HG02885 (cell line): Measurements from ENCODE around the gene GFM1.

Source experiments
- ATAC-seq: cut with Tn5 transposase; IDR thresholded peaks from one replicate; pipeline ENCODE4 v1.9.1; 2021; ENCODE audit warnings: mild to moderate bottlenecking; ENCODE audit not compliant: unreplicated experiment, poor library complexity

GFM1 gene

GRCh38 chr3:158644345-158644908, at the start of gene GFM1:
GFM1 (plus strand) TSS chr3:158644527; CDS start chr3:158644635, 108 bp downstream.
- ATAC-seq: peak; percentile 99

DNA sequence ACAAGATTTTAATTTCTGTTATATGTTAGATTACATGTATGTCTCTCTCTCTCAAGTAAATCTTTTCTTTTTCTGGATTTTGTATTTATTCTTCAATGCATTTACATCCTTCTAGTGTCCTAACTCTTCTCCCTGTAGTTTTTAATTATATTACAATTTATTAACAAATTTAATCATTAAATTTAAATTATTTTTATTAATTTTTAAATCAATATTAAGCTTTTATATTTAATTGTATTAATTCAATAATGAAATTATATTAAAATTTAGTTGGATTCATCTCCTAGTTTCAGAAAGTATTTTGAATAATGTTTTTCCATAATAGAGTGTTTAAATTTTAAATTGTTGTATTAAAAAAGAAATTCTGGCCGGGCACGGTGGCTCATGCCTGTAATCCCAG, 43.5 kb upstream of the GFM1 start:
- ATAC-seq: no peak

- ATAC-seq: no peak
Measured at GRCh38 chr3:158602227-158602626, 42.1 kb upstream of the GFM1 start.

DNA sequence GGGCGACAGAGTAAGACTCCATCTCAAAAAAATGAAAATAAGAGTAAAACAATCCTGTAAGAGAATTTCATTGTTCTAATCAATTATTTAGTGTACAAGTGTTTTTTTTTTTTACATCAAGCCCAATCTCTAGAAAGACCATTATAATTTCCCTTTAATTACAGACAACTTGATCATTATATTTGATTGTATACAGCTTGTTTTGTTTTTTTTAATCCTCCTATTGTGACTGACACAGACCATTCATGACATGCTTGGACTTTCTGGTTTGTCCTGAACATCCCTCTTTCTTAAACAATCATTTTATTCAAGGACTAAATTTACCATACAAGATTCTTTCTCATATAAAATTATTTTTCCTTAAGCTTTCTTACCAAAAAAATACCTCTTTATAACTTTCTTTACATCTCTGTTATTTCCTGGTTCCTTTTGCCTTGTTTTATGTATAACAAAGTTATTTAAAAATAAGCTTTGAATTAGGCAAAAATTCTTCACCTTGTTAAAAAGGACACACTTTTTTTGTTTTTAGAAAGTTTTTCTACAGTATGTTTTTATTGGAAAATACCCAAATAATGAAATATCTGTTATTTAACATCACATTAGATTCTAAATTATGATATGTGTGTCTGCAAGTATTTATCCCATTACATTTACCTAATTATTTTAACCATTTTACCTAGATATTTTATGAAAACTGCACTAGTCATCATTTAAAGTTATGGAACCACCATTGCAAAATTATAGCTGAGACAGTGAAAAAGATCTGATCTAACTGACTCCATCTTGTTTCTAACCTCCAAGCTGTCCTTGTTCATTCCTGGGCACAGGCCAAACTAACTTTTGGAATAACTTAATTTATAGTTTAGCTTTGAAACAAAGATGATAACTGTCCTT, 26.1 kb upstream of the GFM1 start:
- no peak for ATAC-seq

GRCh38 chr3:158625881-158626280, 18.4 kb upstream of the GFM1 start:
- no peak for ATAC-seq

- no peak for ATAC-seq
Measured at GRCh38 chr3:158631981-158632380, 12.3 kb upstream of the GFM1 start.

GRCh38 chr3:158640646-158641045, 3.7 kb upstream of the GFM1 start:
- ATAC-seq: no peak

DNA sequence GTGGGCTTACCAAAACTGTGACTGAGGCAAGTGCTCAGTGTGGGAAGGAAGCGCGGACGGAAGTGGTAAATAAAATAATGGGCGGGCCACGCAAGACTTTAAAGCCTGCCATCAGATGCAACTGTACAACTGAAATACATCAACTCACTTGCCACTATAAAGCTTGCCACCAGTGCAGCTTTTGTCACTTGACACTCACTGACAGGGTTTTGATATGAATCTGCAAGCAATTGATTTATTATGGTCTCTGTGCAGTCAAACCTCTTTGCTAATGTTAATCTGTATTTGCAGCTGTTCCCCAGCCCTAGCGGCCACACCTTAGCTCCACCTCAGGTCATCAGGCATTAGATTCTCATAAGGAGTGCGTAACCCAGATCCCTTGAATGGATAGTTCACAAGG, 2.3 kb upstream of the GFM1 start:
- ATAC-seq: no peak

DNA sequence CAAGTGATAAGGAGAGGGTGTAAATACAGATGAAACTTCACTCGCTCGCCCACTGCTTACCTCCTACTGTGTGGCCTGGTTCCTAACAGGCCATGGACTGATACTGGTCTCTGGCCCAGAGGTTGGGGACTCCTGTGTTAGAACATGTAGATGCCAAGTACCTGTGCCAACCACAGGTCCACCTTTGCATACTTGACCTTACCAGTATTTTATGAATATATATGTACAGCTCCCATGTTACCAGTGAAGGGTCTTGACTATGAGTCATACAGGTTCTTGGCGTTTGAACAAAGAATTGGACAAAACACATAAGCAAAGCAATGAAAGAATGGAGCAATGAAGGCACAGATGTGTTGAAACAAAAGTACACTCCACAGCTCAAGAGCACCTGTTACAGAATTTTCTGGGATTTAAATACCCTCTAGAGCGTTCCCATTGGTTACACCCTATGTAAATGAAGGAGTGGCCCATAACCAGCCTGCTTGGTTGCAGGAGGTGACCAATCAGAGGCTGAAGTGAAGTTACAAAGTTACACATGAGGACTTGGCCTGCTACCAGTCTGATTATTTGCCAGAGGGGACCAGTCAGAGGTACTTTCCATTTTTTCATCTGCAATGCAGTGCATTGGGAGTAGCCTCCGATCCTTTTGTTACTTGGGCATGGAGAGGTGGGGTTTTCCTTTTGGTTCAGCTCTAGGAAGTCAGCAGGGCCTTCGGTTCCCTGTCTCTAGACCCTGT, 1.7 kb upstream of the GFM1 start:
- no peak for ATAC-seq

DNA sequence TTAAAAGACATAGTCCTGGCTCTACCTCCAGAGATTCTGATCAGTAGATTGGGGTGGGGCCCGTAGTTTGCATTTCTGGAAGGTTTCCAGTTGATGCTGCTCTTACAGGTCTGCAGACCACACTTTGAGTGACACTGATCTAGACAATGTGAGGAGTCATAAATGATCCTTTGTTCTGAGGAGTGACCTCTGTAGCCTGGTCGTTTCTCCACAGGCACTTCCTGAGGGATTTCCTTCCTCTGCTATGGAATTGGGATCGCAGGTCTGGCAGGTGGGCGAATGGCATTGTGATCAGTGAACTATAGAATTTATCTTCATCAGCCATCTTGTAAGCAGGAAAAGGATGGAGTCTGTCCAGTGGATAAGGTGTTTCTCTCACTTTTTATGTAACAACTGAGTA, 5.5 kb downstream of the GFM1 start:
- ATAC-seq: no peak

DNA sequence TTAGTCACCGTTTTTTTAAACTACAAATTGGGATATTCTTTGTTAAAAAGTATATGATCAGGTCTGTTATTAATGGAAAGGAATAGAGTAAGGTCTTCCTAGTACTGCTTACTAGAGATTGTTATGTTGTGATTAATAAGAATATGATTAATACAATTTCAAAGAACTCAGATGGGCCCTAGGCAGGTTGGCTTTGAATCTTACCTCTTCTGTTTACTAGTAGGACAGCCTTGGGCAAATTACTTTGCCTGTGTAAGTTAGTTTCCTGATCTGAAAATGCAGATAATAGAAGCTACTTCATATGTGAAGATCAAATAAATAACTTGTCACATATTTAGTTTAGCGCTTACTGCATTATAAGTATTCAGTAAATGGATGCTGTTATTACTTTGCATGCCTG, 6.9 kb downstream of the GFM1 start:
- no peak for ATAC-seq

DNA sequence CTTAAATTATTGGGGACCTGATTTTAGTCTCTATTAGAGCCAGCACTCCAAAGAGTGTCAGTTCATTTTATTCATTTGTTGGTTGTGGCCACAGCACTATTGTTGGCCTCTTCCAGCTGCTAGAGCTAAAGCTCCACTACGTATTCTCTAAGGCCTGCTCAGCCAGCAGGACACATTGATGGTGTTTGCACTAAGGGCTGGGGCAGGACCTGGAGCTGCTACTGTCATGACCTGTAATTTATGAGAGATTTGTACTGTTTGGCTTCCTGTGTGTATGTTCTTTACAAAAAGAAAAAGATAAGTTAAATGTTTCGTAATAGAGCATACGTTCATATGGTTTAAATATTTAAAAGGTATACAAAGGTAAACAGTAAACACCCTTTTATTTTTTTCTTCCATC, 8.1 kb downstream of the GFM1 start:
- no peak for ATAC-seq

DNA sequence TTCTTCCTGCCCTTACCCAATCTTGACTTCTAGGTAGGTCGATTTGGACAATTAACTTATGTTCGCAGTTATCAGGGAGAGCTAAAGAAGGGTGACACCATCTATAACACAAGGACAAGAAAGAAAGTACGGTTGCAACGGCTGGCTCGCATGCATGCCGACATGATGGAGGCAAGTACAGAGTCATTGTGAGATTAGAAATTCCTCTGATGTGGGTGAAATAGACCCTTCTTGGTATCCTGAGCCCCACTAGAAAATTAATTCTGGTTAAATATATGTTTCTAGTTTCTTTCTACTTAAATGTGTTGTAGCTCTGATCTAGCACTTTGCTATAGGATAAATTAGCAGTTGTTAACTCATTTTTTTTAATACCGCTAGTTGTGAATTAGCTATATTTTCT, 14.6 kb downstream of the GFM1 start:
- ATAC-seq: no peak

DNA sequence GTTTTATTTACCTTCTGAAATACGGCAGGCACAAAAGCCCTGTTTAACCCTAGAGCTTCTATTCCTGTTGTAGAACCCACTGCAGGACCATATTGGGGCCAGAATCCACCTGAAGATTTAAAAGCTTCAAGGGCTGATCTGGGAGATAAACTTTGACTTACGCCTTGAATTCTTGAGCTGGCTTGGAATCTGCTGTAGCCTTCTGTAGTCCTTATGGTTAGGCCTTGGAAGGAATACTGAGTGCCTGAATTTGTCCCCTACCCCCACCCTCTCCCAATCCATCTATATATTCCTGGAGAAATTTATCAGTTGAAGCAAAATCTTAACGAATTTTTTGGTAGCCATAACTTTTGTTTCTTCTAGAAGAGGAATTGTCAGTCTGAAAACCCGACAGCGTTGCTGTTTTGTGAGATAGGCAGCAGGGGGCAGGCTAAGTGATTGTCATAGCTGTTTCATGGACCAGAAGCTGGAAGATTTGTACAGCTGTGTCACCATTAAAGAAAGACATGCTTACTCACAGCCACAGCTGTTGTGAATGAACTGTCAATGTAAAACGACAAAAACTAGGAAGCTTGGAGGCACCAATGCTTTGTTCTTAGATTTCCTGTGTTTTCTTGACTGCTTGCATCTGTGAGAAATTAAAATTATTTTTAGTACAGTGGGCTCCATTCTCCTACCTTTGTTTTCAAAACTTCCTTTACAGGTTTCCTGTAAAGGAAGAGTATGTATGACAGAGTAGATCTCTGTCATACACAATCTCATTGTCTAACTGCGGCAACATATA, 15.3 kb downstream of the GFM1 start:
- peak; percentile 93 for ATAC-seq

- ATAC-seq: no peak
Measured at GRCh38 chr3:158660711-158661110, 16.4 kb downstream of the GFM1 start.

GRCh38 chr3:158663246-158663645, 18.9 kb downstream of the GFM1 start:
- no peak for ATAC-seq

GRCh38 chr3:158663832-158664231, 19.5 kb downstream of the GFM1 start:
- no peak for ATAC-seq

DNA sequence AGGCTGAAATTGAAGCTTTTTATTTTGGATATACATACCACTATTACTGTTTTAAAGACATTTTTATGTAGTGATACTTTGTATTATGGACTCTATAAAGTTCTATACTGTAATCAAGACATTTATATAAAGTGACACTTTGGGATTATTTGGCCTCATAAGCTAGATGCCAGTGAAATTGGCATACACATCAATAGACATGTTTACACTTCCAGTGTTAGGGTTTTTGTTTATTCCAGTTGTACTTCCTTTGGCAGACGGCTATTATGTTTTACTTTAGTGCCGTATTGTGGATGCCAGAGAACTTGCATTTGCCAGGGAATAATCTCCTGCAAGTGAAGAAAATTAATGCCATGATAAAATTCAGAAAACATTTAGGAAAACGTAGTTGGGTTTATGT, 22.1 kb downstream of the GFM1 start:
- no peak for ATAC-seq

GRCh38 chr3:158668506-158668905, 24.2 kb downstream of the GFM1 start:
- no peak for ATAC-seq

- peak; percentile 7 for ATAC-seq
Measured at GRCh38 chr3:158671821-158672214, 27.5 kb downstream of the GFM1 start.
